Aorta (tissue), 5 donors: ENCODE measurements around the gene GRM8. TPM values are rescaled to one million over a fixed set of nuclear protein-coding genes. Genes with fewer than 3 reads are reported as not detected.
"Not testable (repeated sequence)": the region's sequence is repeated elsewhere in the genome, so short reads cannot be mapped to it uniquely, and the experiment has no call there.

Experiments
- ATAC-seq: fragments of 200-7000 bp; cut with Tn5 transposase; one replicate; pipeline ENCODE4 v1.9.1; 2022; ENCODE audit warnings: moderate library complexity; ENCODE audit not compliant: low FRiP score
- DNase-seq, 2 donors: peaks; one replicate each; pipeline ENCODE4 v3.0.0-alpha.2; 2020
- H3K27ac ChIP-seq, 2 donors: one replicate each; pipeline ENCODE4 v1.5.1; 2013; ENCODE audit warnings: low read length in 2 of 2, mild to moderate bottlenecking in 2 of 2, moderate library complexity in 2 of 2, control low read depth in 1 of 2, inconsistent platforms in 1 of 2, low read depth in 1 of 2
- H3K27me3 ChIP-seq, 2 donors: one replicate each; pipeline ENCODE4 v1.6.1; 2013; ENCODE audit warnings: control low read depth in 1 of 2, low read length in 1 of 2, mild to moderate bottlenecking in 1 of 2, moderate library complexity in 1 of 2; ENCODE audit not compliant: insufficient read depth in 2 of 2, control insufficient read depth in 1 of 2
- H3K36me3 ChIP-seq, 2 donors: one replicate each; pipeline ENCODE4 v1.6.1; 2013; ENCODE audit warnings: control low read depth in 1 of 2, low read length in 1 of 2, mild to moderate bottlenecking in 1 of 2; ENCODE audit not compliant: insufficient read depth in 2 of 2, control insufficient read depth in 1 of 2
- H3K4me1 ChIP-seq, 2 donors: one replicate each; pipeline ENCODE4 v1.6.1; 2013; ENCODE audit warnings: low read length in 2 of 2, control low read depth in 1 of 2, mild to moderate bottlenecking in 1 of 2, moderate library complexity in 1 of 2; ENCODE audit not compliant: insufficient read depth in 2 of 2, control insufficient read depth in 1 of 2
- H3K4me3 ChIP-seq, 2 donors: one replicate each; pipeline ENCODE4 v1.5.1; 2013; ENCODE audit warnings: low read length in 2 of 2, control low read depth in 1 of 2, mild to moderate bottlenecking in 1 of 2
- H3K9me3 ChIP-seq: one replicate; pipeline ENCODE4 v1.6.1; 2013; ENCODE audit warnings: mild to moderate bottlenecking, low read length; ENCODE audit not compliant: control insufficient read depth
- WGBS, 2 donors: extraction: QIAGEN DNeasy Blood & Tissue Kit; methylation state at CpG; one replicate each; pipeline ENCODE4 v1.1.7; 2013; 5-methylcytosine and 5-hydroxymethylcytosine counted together
- intact Hi-C, 2 donors: fragments of 100-400 bp; cut with DNase I; formaldehyde crosslinking; loops; one replicate each; pipeline versions ENCODE4 v1.14.2 to v1.15.0; 2022
- polyA plus RNA-seq, 2 donors: library from polyadenylated mRNA; stranded (reverse); fragments of 200-250 nt; gene quantifications; one replicate each; pipeline ENCODE4 v1.2.3, GENCODE V29; 2013
- total RNA-seq, 2 donors: library from RNA; stranded (reverse); fragmentation: NEBNext Ultra II Directional; extraction: Animal tissue kit (Norgen Biotek cat#: 25700); gene quantifications; one replicate each; pipeline ENCODE4 v1.2.1, GENCODE V29; 2021
- donor health status: healthy with polysubstance abuse.
- donor health status: Bipolar disorder and iron deficiency.
- donor health status: DM: no; HTN: no; CAD: no.
- donor health status: DM: no; HTN: no; CAD: no.
- donor health status: DM: yes; HTN: yes; CAD: no.

GRM8 gene
- total and polyA plus RNA-seq, 4 donors = 0.20 TPM; not detected in 3

DNA sequence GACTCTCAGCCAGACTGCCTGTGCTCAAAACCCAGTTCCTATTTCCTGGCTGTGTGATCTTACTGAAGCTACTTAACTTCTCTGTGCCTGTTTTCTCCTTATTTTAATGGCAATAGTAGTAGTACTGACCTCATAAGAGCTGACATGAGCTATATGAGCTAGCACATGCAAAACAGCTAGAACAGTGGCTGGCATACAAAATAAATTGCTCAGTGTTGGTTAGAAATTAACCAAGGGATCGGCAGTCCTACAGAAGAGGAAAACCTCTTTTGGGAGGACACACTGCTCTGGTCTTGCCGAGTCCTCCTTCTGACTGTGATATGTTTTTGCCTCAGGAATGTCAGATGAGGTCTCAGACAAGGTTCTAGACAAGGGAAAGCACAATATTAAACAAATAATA, 322.6 kb downstream of the GRM8 start:
- Histone ChIP-seq H3K9me3 (no peaks in the 10 kb centered on the region), H3K4me3 (no peak overlapping the region), H3K4me1 (no peaks in the 10 kb centered on the region), H3K27me3 (no peaks in the 10 kb centered on the region), H3K36me3 (no peaks in the 10 kb centered on the region), H3K27ac (no peak overlapping the region)
- 47 to 56% methylated on average over 2 of the region's 2 CpGs for WGBS, 2 donors
- no peak for DNase-seq
- no peak for ATAC-seq
- intact Hi-C loops = no loop called here

DNA sequence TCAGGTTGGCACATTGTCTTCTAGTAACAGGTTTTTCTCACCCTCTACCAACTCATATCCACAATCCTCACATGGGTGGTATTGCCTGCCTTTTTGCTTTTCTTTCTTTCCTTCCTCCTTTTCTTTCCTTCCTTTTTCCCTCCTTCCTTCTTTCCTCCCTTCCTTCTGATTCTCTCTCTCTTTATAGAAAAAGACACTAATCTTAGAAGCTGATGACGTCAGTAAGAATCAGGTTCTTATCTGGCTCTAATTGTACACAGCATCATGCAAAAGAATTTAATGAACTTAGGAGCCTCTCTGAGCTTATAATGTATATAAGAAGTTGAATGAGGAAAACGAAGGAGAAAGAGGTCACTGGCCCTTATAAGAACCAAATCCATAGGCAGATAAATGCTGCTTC, 328.3 kb downstream of the GRM8 start:
- no peaks in the 10 kb centered on the region for H3K36me3 ChIP-seq
- no peaks in the 10 kb centered on the region for H3K27me3 ChIP-seq
- 48 to 50% methylated on average over 2 of the region's 2 CpGs for WGBS, 2 donors

DNA sequence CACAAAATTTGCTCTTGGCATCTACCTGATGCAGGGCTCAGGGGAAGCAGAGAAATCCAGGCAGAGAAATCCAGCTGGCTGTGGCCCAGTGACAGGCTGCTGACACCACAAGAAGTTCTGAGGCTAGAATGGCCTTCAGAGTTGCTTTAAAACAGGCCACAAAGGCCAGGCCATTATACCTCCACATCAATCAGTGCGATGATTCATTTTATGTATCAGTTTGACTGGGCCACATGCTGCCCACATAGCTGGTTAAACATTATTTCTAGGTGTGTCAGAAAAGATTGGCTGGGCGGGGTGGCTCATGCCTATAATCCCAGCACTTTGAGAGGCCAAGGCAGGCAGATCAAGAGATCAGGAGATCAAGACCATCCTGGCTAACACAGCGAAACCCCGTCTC, 341.1 kb downstream of the GRM8 start:
- DNase-seq, H3K4me1 ChIP-seq, H3K9me3 ChIP-seq, H3K36me3 ChIP-seq, intact Hi-C loops, H3K4me3 ChIP-seq, H3K27me3 ChIP-seq, H3K27ac ChIP-seq, ATAC-seq: not testable (repeated sequence)
- WGBS, 2 donors = 81 to 89% methylated on average over 4 of the region's 4 CpGs

More for the DNA sequence above, 328.3 kb downstream of the GRM8 start:
- Histone ChIP-seq H3K4me3 (no peak overlapping the region), H3K9me3 (no peaks in the 10 kb centered on the region), H3K27ac (no peak overlapping the region), H3K4me1 (no peaks in the 10 kb centered on the region)
- DNase-seq = no peak
- no peak for ATAC-seq
- intact Hi-C loops = no loop called here

DNA sequence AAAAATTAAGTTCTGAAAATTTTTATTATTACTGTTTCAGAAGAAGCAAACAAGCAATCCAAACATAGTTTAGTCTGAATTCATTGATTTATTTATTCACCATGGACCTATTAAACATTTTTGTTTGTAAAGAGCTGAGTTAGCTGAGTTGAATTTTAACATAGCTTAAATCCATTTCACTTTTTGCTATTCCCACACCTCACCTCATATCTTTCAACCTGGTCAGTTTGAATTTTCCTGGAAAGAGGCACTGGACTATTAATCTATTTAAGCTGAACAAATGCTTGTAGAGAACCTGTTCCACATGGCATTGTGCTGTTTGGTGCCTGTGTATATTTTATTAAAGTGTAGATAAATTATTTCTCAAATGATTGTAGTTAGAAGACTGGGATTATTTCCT, 344.2 kb downstream of the GRM8 start:
- ATAC-seq, intact Hi-C loops: not testable (repeated sequence)

DNA sequence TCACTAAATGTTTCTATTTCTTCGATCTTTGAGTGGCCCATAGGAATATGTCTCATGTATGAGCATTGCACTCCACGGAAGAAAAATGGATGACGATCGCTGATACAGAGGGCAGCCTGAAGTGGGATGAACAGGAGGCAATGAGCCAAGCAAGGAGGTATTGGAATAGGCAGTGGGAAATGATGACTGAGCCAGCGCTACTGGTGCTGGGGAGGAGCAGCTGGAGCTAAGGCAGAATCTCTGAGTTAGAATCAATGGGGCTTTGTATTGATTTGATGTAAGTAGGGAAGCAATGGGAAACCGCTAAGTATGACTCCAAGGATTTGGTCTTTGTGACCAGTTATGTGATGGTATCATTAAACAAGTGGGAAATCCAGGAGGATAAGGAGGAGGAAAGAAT, 345.1 kb downstream of the GRM8 start:
- H3K27ac ChIP-seq, H3K36me3 ChIP-seq, intact Hi-C loops, H3K9me3 ChIP-seq, DNase-seq, H3K4me1 ChIP-seq, H3K4me3 ChIP-seq, H3K27me3 ChIP-seq, ATAC-seq: not testable (repeated sequence)
- 85% methylated on average over 6 of the region's 6 CpGs for WGBS, 2 donors

More for the DNA sequence above, 344.2 kb downstream of the GRM8 start:
- not testable (repeated sequence) for H3K27me3 ChIP-seq, H3K9me3 ChIP-seq, H3K27ac ChIP-seq, H3K4me1 ChIP-seq, H3K36me3 ChIP-seq, DNase-seq, H3K4me3 ChIP-seq

DNA sequence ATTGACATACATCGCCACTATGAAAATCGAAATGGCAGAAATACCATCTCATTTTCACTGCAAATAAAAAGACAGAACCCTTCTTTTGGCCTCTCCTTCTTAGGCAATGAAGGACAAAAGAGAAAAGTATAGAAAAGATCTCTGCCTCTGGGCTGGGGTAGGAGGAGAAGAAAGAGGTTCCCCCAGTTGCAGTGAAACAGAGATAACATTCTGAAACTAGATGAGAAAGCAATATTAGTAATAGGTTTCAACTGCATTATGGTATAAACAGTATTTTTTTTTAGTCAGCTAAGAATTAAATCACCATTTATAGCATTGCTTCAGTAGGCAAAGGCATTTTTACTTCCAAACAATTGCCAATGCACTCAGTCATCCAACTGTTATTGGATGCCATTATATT, 347.5 kb downstream of the GRM8 start:
- H3K27ac ChIP-seq, H3K9me3 ChIP-seq, H3K27me3 ChIP-seq, H3K4me3 ChIP-seq, ATAC-seq, DNase-seq, H3K36me3 ChIP-seq, intact Hi-C loops, H3K4me1 ChIP-seq: not testable (repeated sequence)
- WGBS, 2 donors = 81 to 83% methylated on average over 2 of the region's 2 CpGs

DNA sequence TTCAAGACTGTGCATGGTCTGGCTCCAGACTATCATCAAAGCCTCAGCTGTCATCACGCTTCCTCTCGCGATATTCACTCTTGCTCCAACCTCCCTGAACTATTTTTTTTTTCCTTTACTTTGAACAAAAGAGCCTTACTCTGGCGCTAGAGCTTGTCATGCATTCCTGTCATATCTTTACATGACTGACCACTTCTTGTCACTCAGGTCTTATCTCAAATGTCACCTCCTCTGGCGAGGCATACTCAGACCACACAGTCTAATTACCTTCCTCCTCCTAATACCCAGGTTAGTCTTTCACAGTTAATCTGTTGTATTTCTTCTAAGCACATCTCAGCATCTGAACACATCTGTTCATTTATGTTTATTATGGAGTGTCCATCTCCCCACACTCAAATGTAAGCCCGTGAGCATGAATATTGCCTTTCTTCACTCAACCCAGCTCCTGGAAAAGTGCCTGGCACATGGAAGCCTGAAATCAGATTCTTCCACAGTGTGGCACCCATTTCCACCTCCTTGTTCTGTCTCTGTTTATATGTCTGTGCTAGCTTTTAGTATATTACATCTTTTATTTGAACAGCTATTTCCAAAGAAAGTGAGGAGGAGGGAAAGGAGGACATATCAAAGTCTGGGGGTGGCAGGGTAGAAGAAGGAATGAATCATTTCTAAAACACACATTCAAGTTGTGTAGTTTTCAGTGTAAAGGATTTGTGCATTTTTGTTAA, 351.5 kb downstream of the GRM8 start:
- WGBS, 2 donors = 31 to 41% methylated on average over 6 of the region's 6 CpGs
- H3K4me3 ChIP-seq, ATAC-seq, H3K27ac ChIP-seq, H3K27me3 ChIP-seq, intact Hi-C loops, H3K9me3 ChIP-seq, H3K36me3 ChIP-seq, DNase-seq, H3K4me1 ChIP-seq: not testable (repeated sequence)

DNA sequence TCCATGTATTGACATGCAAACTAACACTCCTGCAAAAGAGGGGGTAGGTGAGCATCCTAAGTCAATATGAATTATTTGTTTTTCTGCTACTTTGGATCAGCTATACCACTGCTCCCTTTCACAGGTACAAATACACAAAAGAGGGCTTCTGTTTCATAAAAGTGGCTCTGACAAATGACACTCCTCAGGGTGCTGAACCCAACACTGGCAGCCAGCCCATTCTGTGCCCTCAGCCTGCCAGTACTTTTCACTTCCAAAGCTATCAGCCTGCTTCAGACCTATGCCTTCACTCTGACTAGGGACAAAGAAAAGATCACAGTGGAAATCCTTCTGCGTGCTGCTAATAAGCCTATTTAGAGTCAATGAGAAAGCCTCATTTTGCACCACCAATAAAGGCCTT, 364.8 kb downstream of the GRM8 start:
- WGBS, 2 donors = 60 to 76% methylated on average over 1 of the region's 1 CpG
- DNase-seq, H3K27me3 ChIP-seq, H3K27ac ChIP-seq, H3K4me1 ChIP-seq, intact Hi-C loops, H3K4me3 ChIP-seq, ATAC-seq, H3K36me3 ChIP-seq, H3K9me3 ChIP-seq: not testable (repeated sequence)

DNA sequence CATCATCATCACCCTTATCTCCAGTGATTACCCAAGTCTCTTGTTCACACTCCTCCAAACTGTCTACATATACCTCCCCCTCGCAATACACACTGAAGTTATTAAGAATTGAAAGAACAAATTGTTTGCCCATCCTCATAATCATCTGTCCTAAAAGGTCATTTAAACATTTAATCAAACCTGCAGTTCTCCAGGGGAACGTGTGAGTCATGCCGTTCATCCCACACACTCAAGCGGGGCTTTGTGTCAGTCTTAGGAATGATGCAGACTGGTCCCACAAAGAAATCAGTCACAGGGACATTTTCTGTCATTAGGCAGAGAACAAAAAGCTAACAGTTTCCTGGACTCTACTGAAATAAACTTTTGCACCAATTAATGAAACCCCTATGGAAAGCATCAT, 365.2 kb downstream of the GRM8 start:
- H3K27ac ChIP-seq, H3K4me3 ChIP-seq, H3K27me3 ChIP-seq, H3K9me3 ChIP-seq, H3K36me3 ChIP-seq, ATAC-seq, intact Hi-C loops, DNase-seq, H3K4me1 ChIP-seq: not testable (repeated sequence)
- WGBS, 2 donors = 45 to 48% methylated on average over 4 of the region's 4 CpGs
